ENCODE data around the gene ZBTB20. TPM values are rescaled to one million over a fixed set of nuclear protein-coding genes. Genes with fewer than 3 reads are reported as not detected.

The ZBTB20 gene
- total RNA-seq, 5 donors from 2014 or later (not counting 1 experiment from before 2014, with no cell fraction given): 43.1 to 80.7 (median 48.4) TPM

DNA sequence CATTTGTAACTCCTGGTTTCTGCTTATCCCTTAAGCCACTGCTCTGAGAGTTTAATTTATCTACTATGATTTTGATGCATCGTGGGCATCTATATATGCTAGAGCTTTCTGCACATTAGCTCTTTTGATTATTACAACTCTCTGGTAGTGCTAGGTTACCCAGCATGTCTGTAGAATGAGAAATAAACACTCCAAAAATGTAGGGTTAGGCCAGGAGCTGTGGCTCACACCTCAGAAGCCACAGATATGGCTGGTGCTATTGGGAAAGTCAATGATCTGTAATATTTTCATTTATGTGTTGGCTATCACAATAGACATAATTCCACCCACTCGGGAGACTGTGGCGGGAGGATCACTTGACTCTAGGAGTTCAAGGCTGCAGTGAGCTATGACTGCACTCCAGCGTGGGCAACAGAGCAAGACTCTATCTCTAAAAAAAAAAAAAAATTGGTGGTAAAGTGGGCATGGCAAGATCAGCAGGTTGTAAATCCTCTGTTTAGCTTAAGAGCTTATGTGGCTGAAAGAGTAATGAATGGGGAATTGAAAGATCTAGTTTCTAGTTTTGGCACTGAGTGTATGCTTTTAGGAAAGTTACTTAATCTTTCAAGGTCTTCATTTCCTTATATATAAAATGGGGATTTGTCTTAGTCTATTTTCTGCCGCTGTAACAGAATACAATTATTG is 847.0 kb downstream of the ZBTB20 start:
- ATAC-seq (replicated peaks in 1 of 4): peak in 1 of 4 experiments; percentile 25

DNA sequence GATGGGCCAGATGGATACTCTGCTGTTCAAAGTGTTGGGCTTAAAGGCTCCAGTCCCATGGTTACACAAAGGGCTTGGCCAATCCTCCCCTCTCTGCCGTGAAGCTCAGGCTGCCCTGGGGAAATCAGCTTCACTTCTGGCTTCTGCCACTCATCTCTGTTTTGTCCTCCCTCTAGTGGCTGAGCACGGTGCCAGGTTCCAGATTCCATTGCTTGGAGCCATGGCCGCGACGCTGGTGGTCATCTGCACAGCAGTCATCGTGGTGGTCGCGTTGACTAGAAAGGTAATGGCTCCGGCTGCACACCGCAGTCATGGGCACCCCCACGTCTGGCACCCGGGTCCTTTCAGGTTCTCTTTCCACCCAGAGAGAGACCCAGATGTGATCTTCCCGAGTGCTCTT is 847.7 kb downstream of the ZBTB20 start:
- WGBS (ENCODE audit: insufficient coverage): 66% methylated on average over 12 of the region's 13 CpGs
- Histone ChIP-seq H3K27ac (ENCODE audit: low read length) (peak overlapping the region; percentile 36), H3K36me3 (ENCODE audit: control insufficient read depth in 2 of 2, extremely low read depth in 1 of 2, insufficient read depth in 1 of 2, low read length in 1 of 2) (peaks cover 0 to 9% of the 10 kb centered on the region in 2 donors), H3K9me3 (no peaks in the 10 kb centered on the region), H3K4me1 (ENCODE audit: control insufficient read depth in 1 of 2, extremely low read depth in 1 of 2, insufficient read depth in 2 of 2, low read length in 2 of 2) (peaks cover 0 to 49% of the 10 kb centered on the region in 2 experiments), H3K27me3 (replicated peaks in 1 of 2; ENCODE audit: control insufficient read depth in 2 of 2, extremely low read depth in 1 of 2, insufficient read depth in 2 of 2, low read length in 1 of 2) (no peaks in the 10 kb centered on the region), H3K4me3 (ENCODE audit: control insufficient read depth in 1 of 2, extremely low read depth in 1 of 2, low read length in 1 of 2) (peak overlapping the region in 1 of 2 donors; percentile 18)
- H3K4me3 Mint-ChIP-seq: peak overlapping the region; percentile 40 to 72 (median 51)
- DNase-seq (peak in 20 of 35 experiments; percentile 7 to 66 (median 28)), ATAC-seq (replicated peaks in 1 of 4) (peak in 3 of 4 experiments; percentile 46 to 70 (median 53))
- ChIA-PET CTCF (interaction anchor here (0.6 to 2.6 kb wide), 9 partner anchors 9 to 745 kb away, joined by 3 to 10 read pairs (median 3); no protein-coding TSS in a partner anchor), POLR2A (no interaction called here)
- peaks cover 19 to 54% (median 27%) of the 10 kb centered on the region in 3 donors for H3K4me1 Mint-ChIP-seq
- peaks cover 17% of the 10 kb centered on the region for H3K36me3 Mint-ChIP-seq
- peak overlapping the region; percentile 70 to 74 for H3K27ac Mint-ChIP-seq
- H3K9me3 Mint-ChIP-seq: no peaks in the 10 kb centered on the region
- no peaks in the 10 kb centered on the region for H3K27me3 Mint-ChIP-seq

More for the DNA sequence above, 847.0 kb downstream of the ZBTB20 start:
- POLR2A ChIA-PET: no interaction called here
- 60% methylated on average over 1 of the region's 5 CpGs for WGBS (ENCODE audit: insufficient coverage)
- Mint-ChIP-seq H3K36me3 (peaks cover 20% of the 10 kb centered on the region), H3K27me3 (no peaks in the 10 kb centered on the region), H3K4me3 (peak overlapping the region; percentile 40 to 72 (median 51)), H3K4me1 (peaks cover 19 to 54% (median 25%) of the 10 kb centered on the region in 3 donors), H3K9me3 (no peaks in the 10 kb centered on the region), H3K27ac (peak overlapping the region; percentile 52 to 74)
- H3K36me3 ChIP-seq (ENCODE audit: control insufficient read depth in 2 of 2, extremely low read depth in 1 of 2, insufficient read depth in 1 of 2, low read length in 1 of 2): peaks cover 0 to 9% of the 10 kb centered on the region in 2 donors
- H3K9me3 ChIP-seq: no peaks in the 10 kb centered on the region
- H3K27me3 ChIP-seq (replicated peaks in 1 of 2; ENCODE audit: control insufficient read depth in 2 of 2, extremely low read depth in 1 of 2, insufficient read depth in 2 of 2, low read length in 1 of 2): no peaks in the 10 kb centered on the region
- no peak for DNase-seq
- CTCF ChIA-PET: interaction anchor here (0.6 to 2.6 kb wide), 12 partner anchors 9 to 1455 kb away, joined by 3 to 10 read pairs (median 3); no protein-coding TSS in a partner anchor
- H3K4me1 ChIP-seq (ENCODE audit: control insufficient read depth in 1 of 2, extremely low read depth in 1 of 2, insufficient read depth in 2 of 2, low read length in 2 of 2): peaks cover 0 to 46% of the 10 kb centered on the region in 2 experiments
- peak overlapping the region; percentile 36 for H3K27ac ChIP-seq (ENCODE audit: low read length)
- H3K4me3 ChIP-seq (ENCODE audit: control insufficient read depth in 1 of 2, extremely low read depth in 1 of 2, low read length in 1 of 2): peak overlapping the region in 1 of 2 donors; percentile 18

DNA sequence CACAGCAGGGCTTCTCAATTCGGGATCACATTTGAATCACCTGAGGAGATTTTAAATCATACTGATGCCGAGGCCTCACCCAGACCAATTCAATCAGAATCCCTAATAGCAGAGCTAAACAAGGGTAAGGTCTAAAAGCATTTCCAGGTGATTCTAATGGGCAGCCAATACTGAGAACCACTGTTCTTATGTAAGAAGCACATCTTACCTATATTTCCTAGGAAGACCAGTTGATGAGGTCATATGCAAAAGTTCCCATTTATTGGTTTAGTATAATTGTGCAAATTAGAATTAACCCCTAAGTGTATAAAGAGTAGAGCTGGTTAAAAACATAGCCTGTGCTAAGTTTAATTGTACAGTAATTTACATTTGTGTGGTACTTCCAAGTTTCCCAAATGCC is 851.1 kb downstream of the ZBTB20 start:
- CTCF ChIA-PET: interaction anchor here (0.6 to 2.6 kb wide), 6 partner anchors 8 to 141 kb away, joined by 3 to 10 read pairs (median 4); no protein-coding TSS in a partner anchor
- peaks cover 34 to 70% (median 55%) of the 10 kb centered on the region in 3 donors for H3K4me1 Mint-ChIP-seq
- peaks cover 12% of the 10 kb centered on the region for H3K36me3 Mint-ChIP-seq

DNA sequence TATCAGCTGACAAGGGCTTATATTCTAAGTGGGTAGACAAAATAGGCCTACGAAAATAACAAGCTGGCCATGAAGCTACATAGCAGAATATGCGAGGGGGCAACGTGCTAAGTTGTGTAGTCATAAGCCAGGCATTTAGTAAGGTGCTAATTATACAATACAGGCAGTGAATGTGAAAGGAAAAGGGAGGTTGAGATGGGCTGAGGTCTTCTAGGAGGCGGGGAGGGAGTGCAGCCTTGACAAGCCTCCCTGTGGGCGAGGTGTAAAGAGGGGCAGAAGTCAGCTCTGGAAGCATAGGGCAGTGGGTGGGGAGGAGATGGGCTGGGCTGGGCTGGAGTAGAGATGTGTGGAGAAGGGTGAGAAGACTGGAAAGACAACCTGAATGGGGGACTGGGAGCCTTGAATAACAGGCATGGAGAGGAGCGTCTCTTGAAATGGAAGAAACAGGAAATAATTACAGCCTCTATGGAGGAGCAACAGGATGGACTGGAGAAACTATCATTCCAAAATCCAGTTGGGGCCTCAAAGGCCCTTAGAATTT is 852.1 kb downstream of the ZBTB20 start:
- peaks cover 34 to 72% (median 61%) of the 10 kb centered on the region in 3 donors for H3K4me1 Mint-ChIP-seq
- peak in 7 of 35 experiments; percentile 9 to 51 (median 12) for DNase-seq
- H3K9me3 Mint-ChIP-seq: no peaks in the 10 kb centered on the region
- CTCF ChIA-PET: interaction anchor here in 1 of 2 donors (1.1 to 2.6 kb wide), 3 partner anchors 32 to 82 kb away, joined by 3 to 10 read pairs (median 3); no protein-coding TSS in a partner anchor
- Histone ChIP-seq H3K4me1 (ENCODE audit: control insufficient read depth in 1 of 2, extremely low read depth in 1 of 2, insufficient read depth in 2 of 2, low read length in 2 of 2) (peaks cover 0 to 78% of the 10 kb centered on the region in 2 experiments), H3K4me3 (ENCODE audit: control insufficient read depth in 1 of 2, extremely low read depth in 1 of 2, low read length in 1 of 2) (peak overlapping the region in 1 of 2 donors; percentile 54), H3K36me3 (ENCODE audit: control insufficient read depth in 2 of 2, extremely low read depth in 1 of 2, insufficient read depth in 1 of 2, low read length in 1 of 2) (peaks cover 0 to 3% of the 10 kb centered on the region in 2 donors), H3K27ac (ENCODE audit: low read length) (peak overlapping the region; percentile 95), H3K9me3 (no peaks in the 10 kb centered on the region), H3K27me3 (replicated peaks in 1 of 2; ENCODE audit: control insufficient read depth in 2 of 2, extremely low read depth in 1 of 2, insufficient read depth in 2 of 2, low read length in 1 of 2) (no peaks in the 10 kb centered on the region)
- H3K27me3 Mint-ChIP-seq: no peaks in the 10 kb centered on the region
- POLR2A ChIA-PET: interaction anchor here in 1 of 2 donors (0.6 to 1.0 kb wide), 2 partner anchors 29 to 48 kb away, joined by 3 read pairs; no protein-coding TSS in a partner anchor
- ATAC-seq (replicated peaks in 1 of 4): peak in 1 of 4 experiments; percentile 4
- H3K27ac Mint-ChIP-seq: peak overlapping the region; percentile 94
- WGBS (ENCODE audit: insufficient coverage): 59% methylated on average over 5 of the region's 6 CpGs
- peak overlapping the region; percentile 61 to 77 (median 76) for H3K4me3 Mint-ChIP-seq
- H3K36me3 Mint-ChIP-seq: peaks cover 6% of the 10 kb centered on the region

More for the DNA sequence above, 851.1 kb downstream of the ZBTB20 start:
- Mint-ChIP-seq H3K27ac (peak overlapping the region; percentile 94), H3K9me3 (no peaks in the 10 kb centered on the region), H3K4me3 (peak overlapping the region; percentile 61 to 77 (median 76)), H3K27me3 (no peaks in the 10 kb centered on the region)
- peaks cover 0 to 4% of the 10 kb centered on the region in 2 donors for H3K36me3 ChIP-seq (ENCODE audit: control insufficient read depth in 2 of 2, extremely low read depth in 1 of 2, insufficient read depth in 1 of 2, low read length in 1 of 2)
- H3K4me3 ChIP-seq (ENCODE audit: control insufficient read depth in 1 of 2, extremely low read depth in 1 of 2, low read length in 1 of 2): peak overlapping the region in 1 of 2 donors; percentile 54
- DNase-seq: no peak
- H3K4me1 ChIP-seq (ENCODE audit: control insufficient read depth in 1 of 2, extremely low read depth in 1 of 2, insufficient read depth in 2 of 2, low read length in 2 of 2): peaks cover 0 to 75% of the 10 kb centered on the region in 2 experiments
- H3K27me3 ChIP-seq (replicated peaks in 1 of 2; ENCODE audit: control insufficient read depth in 2 of 2, extremely low read depth in 1 of 2, insufficient read depth in 2 of 2, low read length in 1 of 2): no peaks in the 10 kb centered on the region
- POLR2A ChIA-PET: interaction anchor here in 1 of 2 donors (0.6 kb wide), 1 partner anchor 82 kb away, joined by 12 read pairs; no protein-coding TSS in a partner anchor
- H3K9me3 ChIP-seq: no peaks in the 10 kb centered on the region
- no peak for ATAC-seq (replicated peaks in 1 of 4)
- peak overlapping the region; percentile 95 for H3K27ac ChIP-seq (ENCODE audit: low read length)
- WGBS (ENCODE audit: insufficient coverage): 55% methylated on average over 2 of the region's 2 CpGs

DNA sequence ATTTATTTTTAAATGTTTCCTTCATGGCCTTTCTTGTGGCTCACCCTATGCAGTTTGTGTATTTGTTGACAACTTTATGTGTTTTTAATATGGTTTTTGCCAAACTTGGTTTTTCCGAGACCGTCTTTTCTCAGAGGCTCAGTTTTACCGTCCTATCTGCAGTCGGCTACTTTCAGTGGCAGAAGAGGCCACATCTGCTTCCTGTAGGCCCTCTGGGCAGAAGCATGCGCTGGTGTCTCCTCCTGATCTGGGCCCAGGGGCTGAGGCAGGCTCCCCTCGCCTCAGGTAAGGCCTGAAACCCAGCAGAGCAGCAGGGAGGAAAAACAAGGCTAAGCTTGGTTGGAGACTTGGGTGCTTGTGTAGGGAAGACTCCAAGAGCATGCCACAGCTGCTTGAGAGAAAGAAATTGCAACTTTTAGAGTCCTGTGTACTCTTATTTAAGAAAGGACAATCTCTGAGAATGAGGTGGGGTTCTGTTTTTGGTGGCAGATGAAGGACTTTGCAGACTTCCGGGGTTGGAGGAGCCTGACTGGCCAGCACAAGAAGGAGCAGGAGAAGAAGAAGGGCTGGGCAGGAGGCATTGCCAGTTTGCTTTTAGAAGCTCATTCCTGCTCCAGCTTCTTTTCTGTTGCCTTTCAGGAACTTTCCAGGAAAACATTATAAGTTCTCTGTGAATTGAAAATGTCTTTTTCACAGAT is 853.1 kb downstream of the ZBTB20 start, which contains the start of gene TIGIT:
TSS of gene TIGIT (plus strand) at position 191 of the 698 bp plus-strand sequence. CDS start at position 225, 34 bp downstream.
- Mint-ChIP-seq H3K4me3 (peak within 1 kb of the TSS; percentile 61 to 77 (median 76)), H3K27ac (peak within 1 kb of the TSS; percentile 94), H3K36me3 (no peaks in the 10 kb centered on the region), H3K27me3 (no peaks in the 10 kb centered on the region), H3K9me3 (no peaks in the 10 kb centered on the region), H3K4me1 (peaks cover 25 to 65% (median 54%) of the 10 kb centered on the region in 3 donors)
- DNase-seq: no peak
- H3K4me3 ChIP-seq (ENCODE audit: control insufficient read depth in 1 of 2, extremely low read depth in 1 of 2, low read length in 1 of 2): peak within 1 kb of the TSS in 1 of 2 donors; percentile 54
- peaks cover 0 to 3% of the 10 kb centered on the region in 2 donors for H3K36me3 ChIP-seq (ENCODE audit: control insufficient read depth in 2 of 2, extremely low read depth in 1 of 2, insufficient read depth in 1 of 2, low read length in 1 of 2)
- H3K27me3 ChIP-seq (replicated peaks in 1 of 2; ENCODE audit: control insufficient read depth in 2 of 2, extremely low read depth in 1 of 2, insufficient read depth in 2 of 2, low read length in 1 of 2): no peaks in the 10 kb centered on the region
- CTCF ChIA-PET: interaction anchor here (0.6 to 1.3 kb wide), 7 partner anchors 11 to 141 kb away, joined by 3 read pairs; no protein-coding TSS in a partner anchor
- WGBS (ENCODE audit: insufficient coverage): 50% methylated on average over 7 of the region's 7 CpGs
- ATAC-seq (replicated peaks in 1 of 4): no peak
- no peaks in the 10 kb centered on the region for H3K9me3 ChIP-seq
- POLR2A ChIA-PET: interaction anchor here (0.6 to 1.0 kb wide), 4 partner anchors 8 to 439 kb away, joined by 3 read pairs; no protein-coding TSS in a partner anchor
- peaks cover 0 to 70% of the 10 kb centered on the region in 2 experiments for H3K4me1 ChIP-seq (ENCODE audit: control insufficient read depth in 1 of 2, extremely low read depth in 1 of 2, insufficient read depth in 2 of 2, low read length in 2 of 2)
- H3K27ac ChIP-seq (ENCODE audit: low read length): peak within 1 kb of the TSS; percentile 95

All from T-cell (primary cell).